Esophagus squamous epithelium (tissue), 5 donors: ENCODE data around the gene CFAP77. TPM values are rescaled to one million over a fixed set of nuclear protein-coding genes. Genes with fewer than 3 reads are reported as not detected.

Experiments
- DNase-seq: peaks from one replicate; lab custom pipeline; 2025; lab: John Stamatoyannopoulos, UW
- H3K27ac ChIP-seq, 4 donors: fragments of 200-600 bp; sonication (generic); one replicate each; pipeline ENCODE4 v1.5.1; 2016 to 2019; ENCODE audit warnings: mild to moderate bottlenecking in 1 of 4
- H3K27me3 ChIP-seq, 4 donors: fragments of 200-600 bp; sonication (generic); 1 replicate in 3 of 4; 2 replicates in 1 of 4; pipeline versions ENCODE4 v1.5.1 to v1.6.0; 2017 to 2021; ENCODE audit warnings: antibody characterized with exemption in 1 of 4
- H3K36me3 ChIP-seq, 3 donors: fragments of 200-600 bp; sonication (generic); one replicate each; pipeline ENCODE4 v1.5.1; 2016 to 2019
- H3K4me1 ChIP-seq, 3 donors: fragments of 200-600 bp; sonication (generic); one replicate each; pipeline ENCODE4 v1.5.1; 2017 to 2019
- H3K4me3 ChIP-seq, 4 donors: fragments of 200-600 bp; sonication (generic); 1 replicate in 3 of 4; 2 replicates in 1 of 4; pipeline ENCODE4 v1.5.1; 2016 to 2019; ENCODE audit warnings: mild to moderate bottlenecking in 2 of 4, moderate library complexity in 1 of 4
- H3K9me3 ChIP-seq, 3 donors: fragments of 200-600 bp; sonication (generic); one replicate each; pipeline ENCODE4 v1.5.1; 2016 to 2019
- POLR2A ChIP-seq, 4 donors: fragments of 450-650 bp; IDR thresholded peaks; one replicate each; pipeline ENCODE4 v1.6.1; 2017; ENCODE audit warnings: antibody characterized with exemption in 4 of 4, mild to moderate bottlenecking in 4 of 4, moderate library complexity in 3 of 4
- WGBS, 2 donors: methylation state at CpG; one replicate each; pipeline ENCODE4 v1.1.5; 2018; 5-methylcytosine and 5-hydroxymethylcytosine counted together
- intact Hi-C: fragments of 100-400 bp; cut with DNase I; formaldehyde crosslinking; loops from one replicate; pipeline ENCODE4 v1.15.0; 2022
- total RNA-seq, 4 donors: library from RNA; depleted of rRNA; stranded (reverse); fragments of >200 nt; gene quantifications; one replicate each; pipeline ENCODE4 v1.1.0, GENCODE V29; 2016
- TF ChIP-seq, protein P1 (sequence below), 6 experiments: fragments of 450-650 bp in 4 of 6; fragments of 200-600 bp in 2 of 6; sonication (generic) in 2 of 6; IDR thresholded peaks; one replicate each; pipeline ENCODE4 v1.5.1; 2016 to 2019; ENCODE audit warnings: antibody characterized with exemption in 6 of 6, mild to moderate bottlenecking in 4 of 6, moderate library complexity in 4 of 6
- donor health status: DM: yes; HTN: yes; CAD: no.

CFAP77 gene
- total RNA-seq, 4 donors from 2014 or later = not detected

DNA sequence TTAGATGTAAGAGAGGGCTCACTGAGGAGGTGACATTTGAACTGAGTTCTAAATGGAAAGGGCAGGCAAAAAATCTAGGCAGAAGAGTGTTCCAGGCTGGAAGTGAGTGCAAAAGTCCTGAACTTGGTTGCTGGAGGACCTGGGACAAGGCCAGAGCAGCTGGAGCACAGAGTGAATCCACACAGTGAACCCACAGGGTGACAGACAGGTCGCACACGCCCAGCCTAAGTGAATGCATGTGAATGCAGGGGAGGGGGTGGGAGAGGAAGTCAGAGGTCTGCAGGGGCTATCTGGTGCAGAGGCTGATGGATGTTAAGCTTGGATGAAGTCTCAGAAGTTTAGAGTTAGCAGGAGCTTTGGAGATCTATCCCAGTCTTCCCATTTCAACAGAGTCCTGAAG is 2.8 kb upstream of the CFAP77 start:
- DNase-seq = no peak
- H3K27ac ChIP-seq = peak overlapping the region in 2 of 4 donors; percentile 77 to 82
- 86 to 94% methylated on average over 2 of the region's 2 CpGs for WGBS, 2 donors
- peaks cover 27 to 60% (median 33%) of the 10 kb centered on the region in 3 donors for H3K4me1 ChIP-seq
- H3K9me3 ChIP-seq = no peaks in the 10 kb centered on the region
- H3K36me3 ChIP-seq = peaks cover 0 to 14% (median 0%) of the 10 kb centered on the region in 3 donors
- H3K27me3 ChIP-seq = peaks cover 0 to 30% (median 7%) of the 10 kb centered on the region in 4 donors
- TF ChIP-seq, protein P1, sequence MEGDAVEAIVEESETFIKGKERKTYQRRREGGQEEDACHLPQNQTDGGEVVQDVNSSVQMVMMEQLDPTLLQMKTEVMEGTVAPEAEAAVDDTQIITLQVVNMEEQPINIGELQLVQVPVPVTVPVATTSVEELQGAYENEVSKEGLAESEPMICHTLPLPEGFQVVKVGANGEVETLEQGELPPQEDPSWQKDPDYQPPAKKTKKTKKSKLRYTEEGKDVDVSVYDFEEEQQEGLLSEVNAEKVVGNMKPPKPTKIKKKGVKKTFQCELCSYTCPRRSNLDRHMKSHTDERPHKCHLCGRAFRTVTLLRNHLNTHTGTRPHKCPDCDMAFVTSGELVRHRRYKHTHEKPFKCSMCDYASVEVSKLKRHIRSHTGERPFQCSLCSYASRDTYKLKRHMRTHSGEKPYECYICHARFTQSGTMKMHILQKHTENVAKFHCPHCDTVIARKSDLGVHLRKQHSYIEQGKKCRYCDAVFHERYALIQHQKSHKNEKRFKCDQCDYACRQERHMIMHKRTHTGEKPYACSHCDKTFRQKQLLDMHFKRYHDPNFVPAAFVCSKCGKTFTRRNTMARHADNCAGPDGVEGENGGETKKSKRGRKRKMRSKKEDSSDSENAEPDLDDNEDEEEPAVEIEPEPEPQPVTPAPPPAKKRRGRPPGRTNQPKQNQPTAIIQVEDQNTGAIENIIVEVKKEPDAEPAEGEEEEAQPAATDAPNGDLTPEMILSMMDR (IDR thresholded peaks at IDR 0.05) = no peak
- no peak for TF ChIP-seq POLR2A (IDR thresholded peaks at IDR 0.05)
- intact Hi-C loops = no loop called here
- H3K4me3 ChIP-seq = peak overlapping the region in 3 of 4 donors; percentile 69 to 80 (median 72)

DNA sequence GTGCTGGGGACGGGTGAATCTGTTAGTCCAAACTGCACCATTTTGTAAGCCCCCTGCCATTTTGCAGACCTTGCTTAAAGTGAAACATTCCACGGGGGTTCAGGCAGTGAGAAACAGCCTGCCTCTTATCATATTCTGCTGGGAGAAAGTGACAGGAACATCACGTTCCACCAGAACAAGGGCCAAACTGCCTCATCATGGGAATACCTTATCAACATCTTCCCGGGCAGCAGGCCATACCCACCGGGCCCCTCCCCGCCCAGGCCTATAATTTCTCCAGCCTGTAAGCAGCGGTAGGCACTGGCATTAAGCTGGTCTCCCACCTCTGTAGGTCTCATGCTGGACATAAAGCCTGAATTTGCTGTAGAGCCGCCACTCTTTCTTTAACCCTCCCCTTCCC is 1.5 kb upstream of the CFAP77 start:
- TF ChIP-seq, protein P1 (IDR thresholded peaks at IDR 0.05) = no peak
- no peak for TF ChIP-seq POLR2A (IDR thresholded peaks at IDR 0.05)
- no peaks in the 10 kb centered on the region for H3K9me3 ChIP-seq
- H3K4me1 ChIP-seq = peaks cover 27 to 61% (median 33%) of the 10 kb centered on the region in 3 donors
- intact Hi-C loops = no loop called here
- 75 to 84% methylated on average over 7 to 8 of the region's 8 CpGs for WGBS, 2 donors
- no peak overlapping the region for H3K27ac ChIP-seq
- peaks cover 0 to under 1% (median 0%) of the 10 kb centered on the region in 3 donors for H3K36me3 ChIP-seq
- H3K4me3 ChIP-seq = no peak overlapping the region
- peaks cover 0 to 43% (median 11%) of the 10 kb centered on the region in 4 donors for H3K27me3 ChIP-seq
- DNase-seq = no peak

DNA sequence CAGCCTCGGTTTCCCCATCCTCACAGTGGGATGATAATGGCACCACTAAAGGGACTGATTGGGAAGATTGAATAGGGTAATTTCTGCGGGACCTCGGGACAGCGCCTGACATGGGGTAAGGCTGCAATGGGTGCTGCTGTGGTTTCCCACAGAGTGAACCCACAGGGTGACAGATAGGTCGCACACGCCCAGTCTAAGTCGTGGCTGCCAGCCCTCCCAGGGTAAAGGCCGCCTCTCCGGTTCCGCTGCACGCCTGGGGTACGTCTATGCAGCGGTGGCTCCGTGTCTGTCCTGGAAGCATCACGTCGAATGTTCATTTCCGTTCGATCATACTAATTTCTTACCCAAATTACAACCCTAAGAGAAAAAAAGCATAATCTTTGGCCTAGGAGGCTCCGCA is 631 bp downstream of the CFAP77 start:
- Histone ChIP-seq H3K4me3 (peak overlapping the region; percentile 31 to 73 (median 43)), H3K27me3 (peaks cover 0 to 65% (median 13%) of the 10 kb centered on the region in 4 donors), H3K4me1 (peaks cover 23 to 44% (median 25%) of the 10 kb centered on the region in 3 donors), H3K9me3 (no peaks in the 10 kb centered on the region), H3K27ac (no peak overlapping the region), H3K36me3 (no peaks in the 10 kb centered on the region)
- intact Hi-C loops = loop anchor here (10.0 kb wide), 2 partner anchors 164 to 394 kb away; no protein-coding TSS in a partner anchor
- WGBS, 2 donors = 9 to 12% methylated on average over 7 to 15 of the region's 19 CpGs
- no peak for DNase-seq
- TF ChIP-seq POLR2A (IDR thresholded peaks at IDR 0.05) = no peak
- TF ChIP-seq, protein P1 (IDR thresholded peaks at IDR 0.05) = no peak

DNA sequence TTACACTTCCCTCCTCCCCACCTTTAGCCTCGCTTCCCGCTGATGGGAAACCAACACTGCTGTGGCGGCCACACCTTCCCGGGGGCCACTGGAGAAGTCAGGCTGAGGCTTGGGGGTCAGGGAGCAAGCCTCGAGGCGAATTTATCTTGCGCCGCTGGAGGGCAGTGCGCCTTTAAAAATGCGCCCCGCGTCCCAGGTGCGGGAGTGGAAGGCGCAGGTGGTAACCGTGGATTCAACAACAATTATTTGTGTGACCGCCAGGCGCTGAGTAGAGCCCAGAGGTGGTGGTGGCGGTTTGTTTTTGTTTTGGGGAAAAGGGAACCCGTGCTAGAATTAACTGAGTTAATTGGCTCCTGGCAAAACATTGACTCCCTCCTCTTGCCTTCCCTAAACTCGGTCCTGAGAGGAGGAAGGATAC is 1.1 kb downstream of the CFAP77 start:
- Histone ChIP-seq H3K4me1 (peaks cover 19 to 40% (median 22%) of the 10 kb centered on the region in 3 donors), H3K4me3 (peak overlapping the region; percentile 31 to 73 (median 43)), H3K9me3 (no peaks in the 10 kb centered on the region), H3K36me3 (no peaks in the 10 kb centered on the region), H3K27me3 (peaks cover 0 to 69% (median 13%) of the 10 kb centered on the region in 4 donors), H3K27ac (no peak overlapping the region)
- WGBS, 2 donors = 4 to 5% methylated on average over 7 to 9 of the region's 20 CpGs
- no peak for TF ChIP-seq POLR2A (IDR thresholded peaks at IDR 0.05)
- TF ChIP-seq, protein P1 (IDR thresholded peaks at IDR 0.05) = peak; percentile 40 to 75 (median 55)
- DNase-seq = no peak
- intact Hi-C loops = loop anchor here (10.0 kb wide), 2 partner anchors 164 to 394 kb away; no protein-coding TSS in a partner anchor

DNA sequence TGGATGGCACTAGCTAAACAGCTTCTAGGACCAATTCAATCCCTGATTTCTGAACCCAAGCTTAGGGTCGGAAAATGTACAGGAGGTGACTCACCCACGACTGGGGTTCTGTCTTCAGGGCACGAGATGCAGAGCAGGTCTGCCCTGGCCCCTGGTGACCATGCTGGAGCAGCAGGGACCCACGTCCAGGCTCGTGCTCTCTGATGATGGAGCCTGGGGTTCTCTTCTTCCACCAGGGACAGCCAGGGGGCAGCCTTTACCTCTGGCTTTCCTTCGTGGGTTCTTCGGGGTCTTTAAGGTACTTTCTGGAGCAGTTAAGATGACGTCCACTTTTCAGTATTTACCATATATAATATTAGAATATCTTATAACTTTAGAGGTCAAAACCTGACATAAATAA is 2.1 kb downstream of the CFAP77 start:
- Histone ChIP-seq H3K9me3 (no peaks in the 10 kb centered on the region), H3K4me1 (peaks cover 19 to 34% (median 22%) of the 10 kb centered on the region in 3 donors), H3K36me3 (no peaks in the 10 kb centered on the region), H3K27ac (no peak overlapping the region), H3K27me3 (peaks cover 0 to 79% (median 13%) of the 10 kb centered on the region in 4 donors), H3K4me3 (no peak overlapping the region)
- TF ChIP-seq, protein P1 (IDR thresholded peaks at IDR 0.05) = peak in 4 of 6 experiments; percentile 28 to 45 (median 37)
- no peak for TF ChIP-seq POLR2A (IDR thresholded peaks at IDR 0.05)
- WGBS, 2 donors = 3 to 28% methylated on average over 5 to 7 of the region's 8 CpGs
- DNase-seq = no peak
- intact Hi-C loops = loop anchor here (10.0 kb wide), 2 partner anchors 163 to 393 kb away; no protein-coding TSS in a partner anchor
